DND-41 (cell line): ENCODE data around the gene ARFRP1.

ENCODE experiments used
- ATAC-seq: fragments of 200-7000 bp; cut with Tn5 transposase; 3 replicates; pipeline ENCODE4 v1.9.1; 2021; ENCODE audit warnings: low read depth; ENCODE audit not compliant: insufficient read depth
- DNase-seq: peaks from one replicate; pipeline ENCODE4 v3.0.0-alpha.2; 2020
- H2AFZ ChIP-seq: 2 replicates; pipeline ENCODE4 v1.6.0; 2012; ENCODE audit warnings: low read depth, low read length
- H3K27ac ChIP-seq: 2 replicates; pipeline ENCODE4 v1.5.1; 2012; ENCODE audit warnings: low read length, inconsistent platforms
- H3K27me3 ChIP-seq: fragments of 200-600 bp; sonication (generic); 2 replicates; pipeline ENCODE4 v1.6.0; 2012; ENCODE audit warnings: low read length, mild to moderate bottlenecking, inconsistent platforms; ENCODE audit not compliant: insufficient read depth, poor library complexity
- H3K36me3 ChIP-seq: 2 replicates; pipeline ENCODE4 v1.5.1; 2012; ENCODE audit warnings: low read length, inconsistent platforms; ENCODE audit not compliant: insufficient read depth
- H3K4me1 ChIP-seq: 2 replicates; pipeline ENCODE4 v1.5.1; 2012; ENCODE audit warnings: mild to moderate bottlenecking, low read length; ENCODE audit not compliant: insufficient read depth
- H3K4me2 ChIP-seq: 2 replicates; pipeline ENCODE4 v1.6.0; 2012; ENCODE audit warnings: mild to moderate bottlenecking, moderate library complexity, low read length, inconsistent platforms; ENCODE audit not compliant: insufficient read depth
- H3K4me3 ChIP-seq, 2 experiments: fragments of 200-600 bp in 1 of 2; shearing (Covaris generic) in 1 of 2; 2 replicates each; pipeline ENCODE4 v1.5.1; 2012 to 2016; ENCODE audit warnings: inconsistent platforms in 2 of 2, low read length in 2 of 2, mild to moderate bottlenecking in 2 of 2, low read depth in 1 of 2, moderate library complexity in 1 of 2
- H3K79me2 ChIP-seq: 2 replicates; pipeline ENCODE4 v1.6.0; 2012; ENCODE audit warnings: low read length, inconsistent platforms; ENCODE audit not compliant: insufficient read depth
- H3K9ac ChIP-seq: 2 replicates; pipeline ENCODE4 v1.6.0; 2012; ENCODE audit warnings: low read depth, mild to moderate bottlenecking, inconsistent platforms, low read length, moderate library complexity
- H3K9me3 ChIP-seq: 2 replicates; pipeline ENCODE4 v1.5.1; 2012; ENCODE audit warnings: low read length, moderate library complexity, mild to moderate bottlenecking, inconsistent platforms; ENCODE audit not compliant: insufficient read depth, severe bottlenecking
- H4K20me1 ChIP-seq: 2 replicates; pipeline ENCODE4 v1.6.0; 2012; ENCODE audit warnings: low read length; ENCODE audit not compliant: insufficient read depth
- EZH2 ChIP-seq: IDR thresholded peaks from 3 replicates; pipeline ENCODE4 v1.6.1; 2012; ENCODE audit warnings: borderline replicate concordance, low read depth, mild to moderate bottlenecking, moderate library complexity, low read length, inconsistent platforms; ENCODE audit not compliant: severe bottlenecking
- TF ChIP-seq, protein P1 (sequence below): IDR thresholded peaks from 2 replicates; pipeline ENCODE4 v1.5.1; 2012; ENCODE audit warnings: borderline replicate concordance, low read length, moderate library complexity, mild to moderate bottlenecking; ENCODE audit not compliant: poor library complexity, severe bottlenecking; ENCODE audit errors: extremely low read depth

The ARFRP1 gene

DNA sequence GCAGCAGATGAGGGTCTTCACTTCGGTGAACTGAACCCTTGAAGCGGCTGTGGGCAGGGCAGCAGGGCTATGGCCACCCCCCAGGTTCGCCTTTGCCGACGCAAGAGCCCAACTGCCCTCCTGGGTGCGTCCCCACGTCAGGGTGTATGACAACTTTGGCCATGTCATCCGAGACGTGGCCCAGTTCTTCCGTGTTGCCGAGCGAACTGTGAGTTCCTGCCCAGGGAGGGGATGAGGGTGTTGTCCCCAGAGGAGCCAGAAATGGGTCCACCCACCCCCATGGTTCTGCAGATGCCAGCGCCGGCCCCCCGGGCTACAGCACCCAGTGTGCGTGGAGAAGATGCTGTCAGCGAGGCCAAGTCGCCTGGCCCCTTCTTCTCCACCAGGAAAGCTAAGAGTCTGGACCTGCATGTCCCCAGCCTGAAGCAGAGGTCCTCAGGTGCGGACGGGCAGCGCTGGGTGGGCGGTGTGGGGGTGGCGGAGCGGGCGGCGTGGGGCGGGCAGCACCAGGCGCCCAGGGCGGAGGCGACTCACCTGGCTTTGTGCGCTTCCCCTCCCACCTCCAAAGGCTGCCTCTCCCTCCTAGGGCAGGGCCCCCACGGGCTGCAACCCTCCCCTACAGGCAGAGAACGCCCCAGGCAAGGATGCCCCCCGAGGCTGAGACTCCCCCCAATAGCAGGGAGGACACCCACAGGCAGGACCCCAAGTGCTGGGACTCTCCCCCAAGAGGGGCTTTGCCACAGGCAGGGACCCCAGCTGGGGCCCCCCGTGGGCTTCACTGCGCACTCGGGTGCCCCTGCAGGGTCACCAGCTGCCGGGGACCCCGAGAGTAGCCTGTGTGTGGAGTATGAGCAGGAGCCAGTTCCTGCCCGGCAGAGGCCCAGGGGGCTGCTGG is 17.5 kb downstream of the ARFRP1 start:
- Histone ChIP-seq H3K79me2 (no peaks in the 10 kb centered on the region), H3K27ac (no peak overlapping the region), H3K4me3 (no peak overlapping the region), H3K27me3 (no peaks in the 10 kb centered on the region), H3K4me1 (no peaks in the 10 kb centered on the region), H2AFZ (no peak overlapping the region), H3K9ac (no peak overlapping the region), H3K36me3 (peaks cover 31% of the 10 kb centered on the region), H4K20me1 (peaks cover 7% of the 10 kb centered on the region; the same call in 1 of the 2 replicates), H3K9me3 (no peaks in the 10 kb centered on the region), H3K4me2 (no peak overlapping the region)
- DNase-seq, result no peak
- no peak for TF ChIP-seq EZH2
- TF ChIP-seq, protein P1, sequence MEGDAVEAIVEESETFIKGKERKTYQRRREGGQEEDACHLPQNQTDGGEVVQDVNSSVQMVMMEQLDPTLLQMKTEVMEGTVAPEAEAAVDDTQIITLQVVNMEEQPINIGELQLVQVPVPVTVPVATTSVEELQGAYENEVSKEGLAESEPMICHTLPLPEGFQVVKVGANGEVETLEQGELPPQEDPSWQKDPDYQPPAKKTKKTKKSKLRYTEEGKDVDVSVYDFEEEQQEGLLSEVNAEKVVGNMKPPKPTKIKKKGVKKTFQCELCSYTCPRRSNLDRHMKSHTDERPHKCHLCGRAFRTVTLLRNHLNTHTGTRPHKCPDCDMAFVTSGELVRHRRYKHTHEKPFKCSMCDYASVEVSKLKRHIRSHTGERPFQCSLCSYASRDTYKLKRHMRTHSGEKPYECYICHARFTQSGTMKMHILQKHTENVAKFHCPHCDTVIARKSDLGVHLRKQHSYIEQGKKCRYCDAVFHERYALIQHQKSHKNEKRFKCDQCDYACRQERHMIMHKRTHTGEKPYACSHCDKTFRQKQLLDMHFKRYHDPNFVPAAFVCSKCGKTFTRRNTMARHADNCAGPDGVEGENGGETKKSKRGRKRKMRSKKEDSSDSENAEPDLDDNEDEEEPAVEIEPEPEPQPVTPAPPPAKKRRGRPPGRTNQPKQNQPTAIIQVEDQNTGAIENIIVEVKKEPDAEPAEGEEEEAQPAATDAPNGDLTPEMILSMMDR, result no peak
- ATAC-seq, result no peak

DNA sequence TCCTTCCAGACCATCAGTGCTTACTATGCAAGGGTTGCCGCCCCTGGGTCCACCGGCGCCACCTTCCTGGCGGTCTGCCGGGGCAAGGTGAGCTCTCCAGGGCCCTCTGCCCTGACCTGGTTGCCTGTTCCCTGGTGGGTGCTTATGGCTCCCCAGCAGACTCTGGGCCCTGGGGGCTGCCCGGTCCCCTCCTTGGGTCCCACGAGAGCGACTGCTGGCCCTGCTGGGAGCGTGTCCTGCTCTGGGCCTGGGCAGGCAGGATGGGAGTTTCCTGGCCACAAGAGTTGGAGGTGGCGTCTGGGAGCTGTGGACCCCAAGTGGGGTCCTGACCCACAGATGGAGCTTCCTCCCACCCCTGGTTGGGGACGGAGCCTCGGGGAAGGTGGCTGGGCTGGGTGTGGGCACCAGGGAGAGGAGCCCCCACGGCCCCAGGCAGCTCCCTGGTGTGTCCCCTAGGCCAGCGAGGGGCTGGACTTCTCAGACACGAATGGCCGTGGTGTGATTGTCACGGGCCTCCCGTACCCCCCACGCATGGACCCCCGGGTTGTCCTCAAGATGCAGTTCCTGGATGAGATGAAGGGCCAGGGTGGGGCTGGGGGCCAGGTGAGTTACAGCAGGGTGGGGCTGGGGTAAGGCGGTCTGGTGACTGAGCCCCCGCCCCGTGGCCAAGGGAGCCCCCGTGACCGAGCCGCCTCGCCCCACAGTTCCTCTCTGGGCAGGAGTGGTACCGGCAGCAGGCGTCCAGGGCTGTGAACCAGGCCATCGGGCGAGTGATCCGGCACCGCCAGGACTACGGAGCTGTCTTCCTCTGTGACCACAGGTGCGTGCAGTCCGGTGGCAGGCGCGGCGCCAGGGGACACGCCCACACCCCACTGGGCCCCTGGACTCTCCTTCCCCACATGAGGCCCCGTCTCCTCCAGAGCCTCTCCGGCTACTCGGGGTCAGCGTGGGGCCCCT is 18.5 kb downstream of the ARFRP1 start:
- ATAC-seq, result no peak
- no peak overlapping the region for H3K4me2 ChIP-seq
- no peak overlapping the region for H3K4me3 ChIP-seq
- H3K27me3 ChIP-seq, result no peaks in the 10 kb centered on the region
- H3K9me3 ChIP-seq, result no peaks in the 10 kb centered on the region
- no peak overlapping the region for H2AFZ ChIP-seq
- no peaks in the 10 kb centered on the region for H3K4me1 ChIP-seq
- H3K9ac ChIP-seq, result no peak overlapping the region
- TF ChIP-seq EZH2, result no peak
- TF ChIP-seq, protein P1, result no peak
- no peak overlapping the region for H3K27ac ChIP-seq
- H3K36me3 ChIP-seq, result peaks cover 22% of the 10 kb centered on the region
- H3K79me2 ChIP-seq, result no peaks in the 10 kb centered on the region
- DNase-seq, result no peak
- peaks cover 7% of the 10 kb centered on the region; the same call in 1 of the 2 replicates for H4K20me1 ChIP-seq

- no peak for TF ChIP-seq EZH2
- TF ChIP-seq, protein P1, result no peak
- H4K20me1 ChIP-seq, result peaks cover 9% of the 10 kb centered on the region
- no peak overlapping the region for H3K9ac ChIP-seq
- H3K79me2 ChIP-seq, result no peaks in the 10 kb centered on the region
- no peak for ATAC-seq
- no peak overlapping the region for H3K4me3 ChIP-seq
- no peaks in the 10 kb centered on the region for H3K9me3 ChIP-seq
- H2AFZ ChIP-seq, result no peak overlapping the region
- no peaks in the 10 kb centered on the region for H3K27me3 ChIP-seq
- no peak overlapping the region for H3K4me2 ChIP-seq
- H3K4me1 ChIP-seq, result no peaks in the 10 kb centered on the region
- no peak for DNase-seq
- peaks cover 14% of the 10 kb centered on the region for H3K36me3 ChIP-seq
- H3K27ac ChIP-seq, result no peak overlapping the region
Observed at GRCh38 chr20:63688228-63689045, 19.3 kb downstream of the ARFRP1 start.
